Fibroblast of skin of left quadriceps (primary cell): Measurements from ENCODE around the gene ANGEL1.

Experiments used
- DNase-seq, 2 experiments: peaks; one replicate each; pipeline ENCODE4 v3.0.0-alpha.2; 2013; ENCODE audit warnings: low read depth in 2 of 2

Gene ANGEL1

GRCh38 chr14:76814726-76815645 lies 2.3 kb upstream of the ANGEL1 start:
- DNase-seq: no peak

GRCh38 chr14:76812093-76812421 lies 625 bp downstream of the ANGEL1 start:
- DNase-seq: no peak

DNA sequence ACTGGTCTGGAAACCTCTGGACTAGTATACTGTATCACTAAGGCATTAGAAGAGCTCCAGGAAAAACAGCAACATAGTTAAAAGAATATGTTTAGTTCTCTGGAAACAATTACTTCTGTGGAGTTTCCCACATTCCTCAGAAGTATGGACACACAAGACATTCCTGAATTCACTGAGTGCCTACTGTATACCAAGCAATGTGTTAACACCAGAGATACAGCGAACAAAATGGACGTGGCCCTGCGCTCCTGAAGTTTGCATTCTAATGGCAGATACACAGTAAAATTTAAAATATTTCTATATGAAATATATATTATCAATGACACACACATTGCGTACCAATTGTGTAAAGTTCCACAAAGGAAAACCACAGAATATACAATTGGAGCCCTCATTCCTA lies 1.1 kb downstream of the ANGEL1 start:
- DNase-seq: peak in 1 of 2 experiments; percentile 10

DNA sequence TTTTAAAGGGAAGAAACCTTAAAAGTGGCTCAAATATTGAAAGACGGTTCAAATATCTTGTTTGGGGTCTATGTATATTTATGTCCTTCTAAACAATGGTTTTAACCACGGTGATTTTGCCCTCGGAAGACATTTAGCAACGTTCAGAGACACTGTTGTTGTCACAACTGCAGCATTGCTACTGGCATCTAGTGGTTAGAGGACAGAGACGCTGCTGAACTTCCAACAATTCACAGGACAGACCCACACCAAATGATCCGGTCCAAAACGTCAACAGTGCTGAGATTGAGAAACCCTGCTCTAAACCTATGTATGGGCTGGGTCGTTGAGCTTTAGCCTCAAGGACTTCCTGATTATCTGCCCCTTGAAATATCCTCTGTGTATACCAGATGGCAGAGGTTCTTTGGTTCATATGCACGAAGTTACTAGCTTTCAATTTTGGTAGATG lies 1.7 kb downstream of the ANGEL1 start:
- DNase-seq: no peak

GRCh38 chr14:76810525-76810924 lies 2.2 kb downstream of the ANGEL1 start:
- no peak for DNase-seq

GRCh38 chr14:76808990-76809389 lies 3.7 kb downstream of the ANGEL1 start:
- DNase-seq: no peak

DNA sequence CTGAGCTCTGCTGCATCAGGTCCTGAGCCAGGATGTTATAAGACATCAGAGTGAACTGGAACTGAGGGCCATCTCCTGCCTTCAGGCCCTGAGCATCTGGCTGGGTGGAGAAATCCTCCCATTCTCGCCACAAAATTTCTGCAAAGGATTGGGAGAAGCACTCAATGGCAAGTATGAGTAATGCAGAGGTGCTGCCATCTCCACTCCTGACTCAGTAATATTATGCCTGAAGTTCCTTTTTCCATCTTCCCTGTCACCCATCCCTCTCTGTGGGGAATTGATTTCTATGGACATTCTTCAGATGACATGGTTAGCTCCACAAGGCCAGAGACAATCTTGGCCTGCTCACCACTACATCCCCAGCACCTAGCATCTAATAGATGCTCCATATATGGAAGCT lies 4.7 kb downstream of the ANGEL1 start:
- DNase-seq: no peak

GRCh38 chr14:76806446-76806845 lies 6.2 kb downstream of the ANGEL1 start:
- no peak for DNase-seq

DNA sequence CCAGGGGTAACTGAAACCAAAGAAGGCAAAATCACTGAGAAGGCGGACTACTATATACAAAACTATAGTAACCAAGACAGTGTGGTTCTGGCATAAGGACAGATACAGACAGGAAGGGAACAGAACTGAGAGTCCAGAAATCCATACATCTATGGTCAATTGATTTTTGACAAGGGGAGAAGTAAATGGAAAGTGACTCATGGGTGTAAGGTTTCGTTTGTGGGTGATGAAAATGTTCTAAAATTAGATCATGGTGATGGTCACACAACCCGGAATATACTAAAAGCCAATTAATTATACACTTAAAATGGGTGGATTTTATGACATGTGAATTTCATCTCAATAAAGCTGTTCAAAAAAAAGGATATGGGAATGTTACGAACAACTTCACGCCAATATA lies 18.7 kb downstream of the ANGEL1 start:
- no peak for DNase-seq

DNA sequence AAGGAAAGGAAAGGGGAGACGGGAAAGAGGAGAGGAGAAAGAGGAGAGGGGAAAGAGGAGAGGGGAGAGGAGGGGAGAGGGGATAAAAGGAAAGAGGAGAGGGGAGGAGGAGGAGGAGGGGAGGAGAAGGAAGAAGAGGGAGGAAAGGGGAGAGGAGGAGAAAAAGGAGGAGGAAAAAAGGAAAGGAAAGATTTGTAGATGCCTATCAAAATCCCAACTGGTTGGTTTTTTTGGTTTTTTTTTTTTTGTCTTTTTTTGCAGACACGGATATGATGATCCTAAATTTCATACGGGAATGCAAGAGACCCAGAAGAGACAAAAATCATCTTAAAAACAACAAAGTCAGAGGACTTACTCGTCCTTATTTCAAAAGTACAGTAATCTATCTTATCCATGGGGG lies 19.4 kb downstream of the ANGEL1 start:
- no peak for DNase-seq

DNA sequence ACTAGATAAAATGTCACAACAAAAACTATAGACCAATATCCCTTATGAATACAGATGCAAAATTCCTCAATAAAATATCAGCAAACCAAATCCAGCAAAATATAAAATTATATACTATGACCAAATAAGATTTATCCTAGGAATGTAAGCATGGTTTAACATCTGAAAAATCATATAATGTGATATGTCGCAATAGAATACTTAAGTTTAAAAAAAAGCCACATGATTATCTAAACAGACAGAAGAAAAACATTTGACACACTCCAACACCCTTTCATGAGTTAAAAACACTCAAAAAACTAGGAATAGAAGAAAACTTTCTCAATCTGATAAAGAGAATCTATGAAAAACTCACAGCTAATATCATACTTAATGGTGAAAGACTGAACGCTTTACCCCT lies 20.3 kb downstream of the ANGEL1 start:
- DNase-seq: no peak

- DNase-seq: no peak
Measured at GRCh38 chr14:76786601-76787000, 26.1 kb downstream of the ANGEL1 start.

- DNase-seq: peak; percentile 48 to 50
Measured at GRCh38 chr14:76784881-76785280, 27.8 kb downstream of the ANGEL1 start.

GRCh38 chr14:76784266-76784874 lies 28.3 kb downstream of the ANGEL1 start:
- no peak for DNase-seq

- no peak for DNase-seq
Measured at GRCh38 chr14:76782885-76783566, 29.7 kb downstream of the ANGEL1 start.

DNA sequence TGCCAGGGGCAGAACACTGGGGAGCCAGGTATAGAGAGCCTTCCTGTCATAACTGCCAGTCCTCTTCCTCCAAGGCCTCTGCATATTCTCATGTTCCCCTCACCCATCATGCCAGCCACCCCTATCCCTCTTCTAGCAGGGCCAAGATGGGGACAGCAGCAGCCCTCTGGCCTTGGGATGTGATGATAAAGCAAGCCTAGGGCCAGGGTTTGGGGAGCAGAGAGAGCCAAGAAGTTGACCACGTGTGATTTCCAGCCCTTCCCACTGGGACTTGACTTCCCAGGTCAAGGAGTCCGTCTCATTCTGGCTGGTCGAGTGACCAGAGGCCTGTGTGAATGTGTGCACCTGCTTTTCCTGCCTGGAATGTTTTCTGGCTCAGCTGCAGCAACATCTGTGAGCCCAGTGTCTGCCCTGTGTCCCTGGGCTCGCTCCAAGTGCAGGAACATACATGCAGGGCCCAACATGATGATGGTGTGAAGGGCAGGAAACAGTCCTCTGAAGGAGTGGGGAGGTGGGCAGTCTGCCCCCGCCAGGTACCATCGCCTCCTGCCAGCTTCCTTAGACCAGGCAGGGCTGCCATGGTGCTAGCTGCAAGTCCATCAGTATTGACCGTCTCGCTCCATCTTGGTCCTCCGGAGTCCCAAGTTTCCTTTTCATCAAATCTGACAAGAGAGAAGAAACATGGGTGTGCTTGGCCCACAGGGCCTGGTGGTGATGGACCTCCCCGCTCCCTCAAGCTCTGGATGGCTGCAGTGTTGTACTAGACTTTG lies 30.4 kb downstream of the ANGEL1 start:
- no peak for DNase-seq

GRCh38 chr14:76781648-76782051 lies 31.0 kb downstream of the ANGEL1 start:
- no peak for DNase-seq

DNA sequence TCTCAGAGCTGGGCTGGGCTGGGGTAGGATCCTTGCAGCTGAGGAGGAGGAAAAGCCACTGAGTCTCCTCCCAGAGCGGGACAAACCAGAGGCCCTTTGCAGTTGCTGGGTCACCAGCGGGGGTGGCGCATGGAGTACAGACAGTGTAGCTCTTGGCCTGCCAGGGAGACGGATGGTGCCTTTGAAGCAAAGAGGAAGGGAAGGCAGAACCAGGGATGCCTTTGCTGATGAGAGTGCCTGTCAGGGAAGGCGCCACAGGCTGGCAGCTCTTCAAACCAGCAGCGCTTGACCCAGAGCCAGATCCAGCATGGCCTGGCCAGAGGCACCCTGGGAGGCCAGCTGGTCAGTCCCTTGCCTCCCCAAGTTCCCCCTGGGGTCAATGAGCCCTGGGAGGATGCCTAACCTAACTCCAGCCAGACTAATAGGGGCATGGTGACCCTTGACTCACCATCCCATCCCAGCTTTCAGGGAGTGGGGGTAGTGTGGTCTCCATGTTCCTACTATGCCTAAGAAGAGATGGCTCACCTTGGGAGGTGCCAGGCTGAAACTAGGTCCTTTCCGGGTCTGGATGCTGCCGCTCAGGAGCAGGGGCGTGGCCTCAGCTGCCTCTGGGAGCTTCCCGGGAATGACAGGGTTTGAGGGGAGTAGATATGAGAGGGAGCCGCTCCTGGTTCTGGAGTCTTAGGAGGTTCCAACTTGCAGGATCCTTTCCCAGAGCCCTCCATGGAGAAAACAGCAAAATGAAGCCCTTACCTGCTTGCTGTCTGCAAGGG lies 31.6 kb downstream of the ANGEL1 start:
- no peak for DNase-seq

GRCh38 chr14:76780360-76780759 lies 32.3 kb downstream of the ANGEL1 start:
- DNase-seq: no peak

- no peak for DNase-seq
Measured at GRCh38 chr14:76780058-76780345, 32.7 kb downstream of the ANGEL1 start.
